ENCODE measurements around the gene CACNG7. TPM values are rescaled to one million over a fixed set of nuclear protein-coding genes. Genes with fewer than 3 reads are reported as not detected.

Gene CACNG7
- total RNA-seq, 4 donors from 2014 or later: not detected

- intact Hi-C loops (cut with DNase I): no loop called here
Measured at GRCh38 chr19:53965091-53965490, 56.0 kb downstream of the CACNG7 start.

DNA sequence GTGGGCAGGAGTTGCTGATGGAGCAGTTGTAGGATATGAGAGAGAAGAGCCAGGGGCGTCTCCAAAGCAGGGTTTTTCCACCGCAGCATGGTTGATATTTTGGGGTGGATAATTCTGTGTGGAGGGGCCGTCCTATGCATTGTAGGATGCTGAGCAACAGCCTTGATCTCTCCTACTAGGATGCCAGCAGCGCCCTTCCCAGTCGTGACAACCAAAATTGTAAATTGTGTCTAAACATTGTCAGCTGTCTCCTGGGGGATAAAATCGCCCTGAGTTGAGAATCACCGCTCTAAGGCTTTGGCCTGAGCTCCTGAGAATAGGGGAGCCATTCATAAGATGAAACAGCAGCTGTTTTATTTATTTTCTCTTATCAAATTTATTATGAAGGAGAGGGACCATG, 57.9 kb downstream of the CACNG7 start:
- TF ChIP-seq POLR2A (IDR thresholded peaks at IDR 0.05): no peak
- TF ChIP-seq, protein P1, sequence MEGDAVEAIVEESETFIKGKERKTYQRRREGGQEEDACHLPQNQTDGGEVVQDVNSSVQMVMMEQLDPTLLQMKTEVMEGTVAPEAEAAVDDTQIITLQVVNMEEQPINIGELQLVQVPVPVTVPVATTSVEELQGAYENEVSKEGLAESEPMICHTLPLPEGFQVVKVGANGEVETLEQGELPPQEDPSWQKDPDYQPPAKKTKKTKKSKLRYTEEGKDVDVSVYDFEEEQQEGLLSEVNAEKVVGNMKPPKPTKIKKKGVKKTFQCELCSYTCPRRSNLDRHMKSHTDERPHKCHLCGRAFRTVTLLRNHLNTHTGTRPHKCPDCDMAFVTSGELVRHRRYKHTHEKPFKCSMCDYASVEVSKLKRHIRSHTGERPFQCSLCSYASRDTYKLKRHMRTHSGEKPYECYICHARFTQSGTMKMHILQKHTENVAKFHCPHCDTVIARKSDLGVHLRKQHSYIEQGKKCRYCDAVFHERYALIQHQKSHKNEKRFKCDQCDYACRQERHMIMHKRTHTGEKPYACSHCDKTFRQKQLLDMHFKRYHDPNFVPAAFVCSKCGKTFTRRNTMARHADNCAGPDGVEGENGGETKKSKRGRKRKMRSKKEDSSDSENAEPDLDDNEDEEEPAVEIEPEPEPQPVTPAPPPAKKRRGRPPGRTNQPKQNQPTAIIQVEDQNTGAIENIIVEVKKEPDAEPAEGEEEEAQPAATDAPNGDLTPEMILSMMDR (IDR thresholded peaks at IDR 0.05): no peak
- H3K4me3 ChIP-seq: no peak overlapping the region
- peaks cover 0 to 62% (median 5%) of the 10 kb centered on the region in 4 donors for H3K27me3 ChIP-seq
- 63 to 70% methylated on average over 5 of the region's 7 CpGs for WGBS, 2 donors
- H3K27ac ChIP-seq: no peak overlapping the region
- H3K4me1 ChIP-seq: no peaks in the 10 kb centered on the region
- no peaks in the 10 kb centered on the region for H3K9me3 ChIP-seq
- intact Hi-C loops (cut with DNase I): no loop called here
- DNase-seq: no peak
- H3K36me3 ChIP-seq: no peaks in the 10 kb centered on the region

More at GRCh38 chr19:53965091-53965490, 56.0 kb downstream of the CACNG7 start:
- no peak overlapping the region for H3K27ac ChIP-seq
- peaks cover 5 to 75% (median 10%) of the 10 kb centered on the region in 4 donors for H3K27me3 ChIP-seq
- H3K4me1 ChIP-seq: no peaks in the 10 kb centered on the region
- no peak for TF ChIP-seq POLR2A (IDR thresholded peaks at IDR 0.05)
- TF ChIP-seq, protein P1 (IDR thresholded peaks at IDR 0.05): no peak
- H3K36me3 ChIP-seq: no peaks in the 10 kb centered on the region
- no peaks in the 10 kb centered on the region for H3K9me3 ChIP-seq
- 44 to 60% methylated on average over 11 of the region's 11 CpGs for WGBS, 2 donors
- no peak for DNase-seq
- H3K4me3 ChIP-seq: peak overlapping the region in 1 of 4 donors; percentile 32

DNA sequence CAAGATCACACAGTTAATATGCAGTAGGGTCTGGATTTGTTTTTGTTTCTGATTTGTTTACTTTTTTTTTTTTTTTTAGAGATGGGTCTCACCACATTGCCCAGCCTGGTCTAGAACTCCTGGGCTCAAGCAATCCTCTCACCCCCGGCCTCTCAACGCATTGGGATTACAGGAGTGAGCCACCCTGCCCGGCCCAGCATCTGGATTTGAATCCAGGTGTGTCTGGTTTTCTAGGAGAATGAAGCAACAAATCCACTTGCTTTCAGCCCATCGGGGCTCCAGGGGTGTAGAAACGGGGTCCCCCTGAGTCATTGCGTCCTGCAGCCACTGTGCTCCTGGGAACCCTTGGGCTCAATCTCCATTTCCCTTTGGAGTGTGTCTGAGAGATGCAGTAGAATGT, 60.3 kb downstream of the CACNG7 start:
- H3K27ac ChIP-seq: no peak overlapping the region

GRCh38 chr19:53971673-53972072, 62.6 kb downstream of the CACNG7 start:
- intact Hi-C loops (cut with DNase I): no loop called here
- TF ChIP-seq POLR2A (IDR thresholded peaks at IDR 0.05): no peak
- TF ChIP-seq, protein P1 (IDR thresholded peaks at IDR 0.05): no peak
- no peak overlapping the region for H3K4me3 ChIP-seq
- no peaks in the 10 kb centered on the region for H3K36me3 ChIP-seq
- DNase-seq: no peak
- H3K27ac ChIP-seq: no peak overlapping the region
- H3K4me1 ChIP-seq: no peaks in the 10 kb centered on the region
- H3K27me3 ChIP-seq: peaks cover 0 to 47% (median 0%) of the 10 kb centered on the region in 4 donors
- 58 to 61% methylated on average over 5 to 9 of the region's 10 CpGs for WGBS, 2 donors
- H3K9me3 ChIP-seq: no peaks in the 10 kb centered on the region

More for the DNA sequence above, 60.3 kb downstream of the CACNG7 start:
- H3K36me3 ChIP-seq: no peaks in the 10 kb centered on the region
- peaks cover 0 to 52% (median 0%) of the 10 kb centered on the region in 4 donors for H3K27me3 ChIP-seq
- H3K9me3 ChIP-seq: no peaks in the 10 kb centered on the region
- TF ChIP-seq, protein P1 (IDR thresholded peaks at IDR 0.05): no peak
- no peak for TF ChIP-seq POLR2A (IDR thresholded peaks at IDR 0.05)
- no peak for DNase-seq
- whole genome bisulfite sequencing, 2 donors: 71 to 85% methylated on average over 4 to 6 of the region's 6 CpGs
- H3K4me3 ChIP-seq: no peak overlapping the region
- intact Hi-C loops (cut with DNase I): no loop called here
- H3K4me1 ChIP-seq: no peaks in the 10 kb centered on the region

DNA sequence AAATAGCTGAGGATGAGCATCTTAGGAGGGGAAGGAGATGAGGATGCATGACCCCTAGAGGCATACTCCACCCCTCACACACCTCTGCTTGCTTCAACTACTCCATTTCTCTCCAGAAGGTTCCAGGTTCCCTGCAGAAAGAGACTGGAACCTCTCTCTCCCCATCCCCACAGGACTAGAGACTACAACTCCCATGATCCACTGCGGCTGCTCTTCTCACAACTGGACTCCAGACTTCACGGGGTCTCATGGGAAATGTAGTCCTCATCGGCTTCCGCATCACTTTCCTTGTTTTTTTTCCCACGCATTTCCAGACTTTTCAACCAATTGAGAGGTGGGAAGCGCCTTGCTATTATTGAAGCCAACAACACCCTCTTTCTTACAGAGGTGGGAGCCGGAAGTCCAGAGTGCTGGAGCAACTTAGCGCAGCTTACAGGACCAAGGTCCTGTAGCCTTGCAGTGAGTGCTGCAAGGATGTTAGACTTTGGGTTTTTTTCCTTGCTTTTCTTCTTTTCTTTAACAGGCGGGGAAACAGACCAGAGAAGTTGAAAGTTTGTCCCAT, 68.4 kb downstream of the CACNG7 start:
- WGBS, 2 donors: 4 to 9% methylated on average over 8 to 9 of the region's 9 CpGs
- Histone ChIP-seq H3K27ac (no peak overlapping the region), H3K4me3 (peak overlapping the region in 3 of 4 donors; percentile 18 to 50 (median 28)), H3K27me3 (peaks cover 3 to 88% (median 12%) of the 10 kb centered on the region in 4 donors), H3K36me3 (no peaks in the 10 kb centered on the region), H3K9me3 (no peaks in the 10 kb centered on the region), H3K4me1 (peaks cover 4 to 40% (median 12%) of the 10 kb centered on the region in 3 donors)
- TF ChIP-seq, protein P1 (IDR thresholded peaks at IDR 0.05): no peak
- no peak for TF ChIP-seq POLR2A (IDR thresholded peaks at IDR 0.05)
- intact Hi-C loops (cut with DNase I): no loop called here
- no peak for DNase-seq

All from esophagus squamous epithelium (tissue), 5 donors.